IMR-90 (cell line): ENCODE measurements around the gene FLYWCH1. TPM values are rescaled to one million over a fixed set of nuclear protein-coding genes. Genes with fewer than 3 reads are reported as not detected.

Experiments
- ATAC-seq: fragments of 200-7000 bp; cut with Tn5 transposase; 2 replicates; pipeline ENCODE4 v1.9.1; 2020; ENCODE audit warnings: low read depth, mild to moderate bottlenecking, moderate library complexity
- BruUV-seq: library from RNA; stranded (reverse); fragments of 400-500 nt; replicated peaks from 2 replicates; lab custom pipeline; 2021; lab: Mats Ljungman, UMichigan
- CTCF ChIA-PET: fragments of 300-600 bp; formaldehyde crosslinking; extraction: SDS; loops from one replicate; lab custom pipeline; 2021; ENCODE audit warnings: antibody characterized with exemption; lab: Yijun Ruan, JAX
- POLR2A ChIA-PET: fragments of 300-600 bp; sonication (Branson Sonifier 250); formaldehyde crosslinking; loops from one replicate; lab custom pipeline; 2022; ENCODE audit warnings: antibody characterized with exemption; ENCODE audit not compliant: unreplicated experiment; lab: Charles Lee
- DNase-seq: peaks from one replicate; pipeline ENCODE4 v3.0.0; 2013
- H2AFZ ChIP-seq: replicated peaks from 2 replicates; pipeline ENCODE3; 2013; ENCODE audit warnings: low read length, mild to moderate bottlenecking; ENCODE audit not compliant: poor library complexity
- H2AK5ac ChIP-seq: 2 replicates; pipeline ENCODE4 v1.6.1; 2013; ENCODE audit warnings: low read depth, low read length, inconsistent platforms
- H2AK9ac ChIP-seq: replicated peaks from 2 replicates; pipeline ENCODE3; 2013; ENCODE audit warnings: mild to moderate bottlenecking, low read depth, low read length, moderate library complexity; ENCODE audit not compliant: poor library complexity
- H2BK120ac ChIP-seq: 2 replicates; pipeline ENCODE4 v1.6.1; 2013; ENCODE audit warnings: low read depth, low read length, inconsistent platforms
- H2BK15ac ChIP-seq: 3 replicates; pipeline ENCODE4 v1.6.1; 2013; ENCODE audit warnings: low read depth, low read length, inconsistent platforms
- H2BK20ac ChIP-seq: 2 replicates; pipeline ENCODE4 v1.6.1; 2013; ENCODE audit warnings: low read depth, mild to moderate bottlenecking, inconsistent platforms, low read length, moderate library complexity
- H2BK5ac ChIP-seq: 2 replicates; pipeline ENCODE4 v1.6.1; 2013; ENCODE audit warnings: mild to moderate bottlenecking, low read depth, low read length, inconsistent platforms; ENCODE audit not compliant: poor library complexity, severe bottlenecking
- H3K14ac ChIP-seq: replicated peaks from 2 replicates; pipeline ENCODE4 v1.6.1; 2013; ENCODE audit warnings: low read depth, low read length, inconsistent platforms
- H3K18ac ChIP-seq: 2 replicates; pipeline ENCODE4 v1.6.1; 2013; ENCODE audit warnings: low read depth, low read length, control low read depth
- H3K23ac ChIP-seq: 2 replicates; pipeline ENCODE4 v1.6.1; 2013; ENCODE audit warnings: low read depth, low read length, inconsistent platforms
- H3K27ac ChIP-seq: 2 replicates; pipeline ENCODE4 v1.5.1; 2013; ENCODE audit warnings: mild to moderate bottlenecking, control low read depth, low read length; ENCODE audit not compliant: insufficient read depth
- H3K27me3 ChIP-seq: 2 replicates; pipeline ENCODE4 v1.6.1; 2013; ENCODE audit warnings: low read length; ENCODE audit not compliant: control insufficient read depth, insufficient read depth
- H3K36me3 ChIP-seq: 2 replicates; pipeline ENCODE4 v1.6.1; 2013; ENCODE audit warnings: low read length, mixed read lengths; ENCODE audit not compliant: control insufficient read depth, insufficient read depth
- H3K4ac ChIP-seq: 2 replicates; pipeline ENCODE4 v1.6.1; 2013; ENCODE audit warnings: low read depth, low read length, inconsistent platforms
- H3K4me1 ChIP-seq: 2 replicates; pipeline ENCODE4 v1.6.1; 2013; ENCODE audit warnings: low read length, mixed read lengths; ENCODE audit not compliant: control insufficient read depth, insufficient read depth
- H3K4me2 ChIP-seq: 2 replicates; pipeline ENCODE4 v1.6.1; 2013; ENCODE audit warnings: low read depth, mild to moderate bottlenecking, control low read depth, low read length, moderate library complexity
- H3K4me3 ChIP-seq: 2 replicates; pipeline ENCODE4 v1.5.1; 2013; ENCODE audit warnings: low read depth, mild to moderate bottlenecking, control low read depth, low read length, moderate library complexity; ENCODE audit not compliant: insufficient read depth
- H3K56ac ChIP-seq: 2 replicates; pipeline ENCODE4 v1.6.1; 2013; ENCODE audit warnings: low read length, inconsistent platforms; ENCODE audit not compliant: insufficient read depth; ENCODE audit errors: extremely low read depth
- H3K79me1 ChIP-seq, 2 experiments: 2 replicates each; pipeline ENCODE4 v1.6.1; 2013; ENCODE audit warnings: low read length in 2 of 2, inconsistent platforms in 1 of 2, low read depth in 1 of 2
- H3K9ac ChIP-seq: 2 replicates; pipeline ENCODE4 v1.6.1; 2013; ENCODE audit warnings: low read depth, low read length, control low read depth
- H3K9me1 ChIP-seq: 2 replicates; pipeline ENCODE4 v1.6.1; 2013; ENCODE audit warnings: low read length, inconsistent platforms; ENCODE audit not compliant: insufficient read depth
- H3K9me3 ChIP-seq: 2 replicates; pipeline ENCODE4 v1.6.1; 2013; ENCODE audit warnings: low read length; ENCODE audit not compliant: control insufficient read depth, insufficient read depth
- H4K20me1 ChIP-seq: 2 replicates; pipeline ENCODE4 v1.6.1; 2013; ENCODE audit warnings: low read length, inconsistent platforms; ENCODE audit not compliant: insufficient read depth
- H4K5ac ChIP-seq: 2 replicates; pipeline ENCODE4 v1.6.1; 2013; ENCODE audit warnings: mild to moderate bottlenecking, low read depth, low read length, control low read depth
- H4K8ac ChIP-seq, 2 experiments: 2 replicates each; pipeline ENCODE4 v1.6.1; 2013; ENCODE audit warnings: low read depth in 2 of 2, low read length in 2 of 2, control low read depth in 1 of 2, inconsistent platforms in 1 of 2
- H4K91ac ChIP-seq: 2 replicates; pipeline ENCODE4 v1.6.1; 2013; ENCODE audit warnings: low read depth, low read length, inconsistent platforms; ENCODE audit not compliant: insufficient read depth
- CEBPB ChIP-seq: IDR thresholded peaks from 2 replicates; pipeline ENCODE4 v1.6.1; 2012; ENCODE audit warnings: low read depth, low read length, improper control_type of control experiment
- CHD1 ChIP-seq: IDR thresholded peaks from 2 replicates; pipeline ENCODE4 v1.6.1; 2012; ENCODE audit warnings: low read depth, low read length, improper control_type of control experiment
- CTCF ChIP-seq: conservative IDR thresholded peaks from 2 replicates; pipeline ENCODE4 v1.5.1; 2012; ENCODE audit warnings: mild to moderate bottlenecking, low read depth, low read length, improper control_type of control experiment
- ELK1 ChIP-seq: fragments of 150-350 bp; IDR thresholded peaks from 2 replicates; pipeline ENCODE4 v1.6.1; 2016; ENCODE audit warnings: low read depth, mild to moderate bottlenecking, low read length, moderate library complexity, borderline replicate concordance
- FOS ChIP-seq: fragments of 150-350 bp; IDR thresholded peaks from 2 replicates; pipeline ENCODE4 v1.6.1; 2016; ENCODE audit warnings: low read depth, low read length
- MAZ ChIP-seq: IDR thresholded peaks from 2 replicates; pipeline ENCODE4 v1.6.1; 2012; ENCODE audit warnings: low read depth, mild to moderate bottlenecking, low read length, improper control_type of control experiment, moderate library complexity, borderline replicate concordance
- MXI1 ChIP-seq: IDR thresholded peaks from 2 replicates; pipeline ENCODE4 v1.6.1; 2012; ENCODE audit warnings: low read depth, mild to moderate bottlenecking, low read length, moderate library complexity, borderline replicate concordance
- RCOR1 ChIP-seq: IDR thresholded peaks from 2 replicates; pipeline ENCODE4 v1.6.1; 2012; ENCODE audit warnings: mild to moderate bottlenecking, low read length, improper control_type of control experiment; ENCODE audit not compliant: insufficient replicate concordance
- RFX5 ChIP-seq: IDR thresholded peaks from 2 replicates; pipeline ENCODE4 v1.8.0; 2012; ENCODE audit warnings: low read depth, mild to moderate bottlenecking, low read length, moderate library complexity
- WGBS, 2 experiments: methylation state at CpG; one replicate each; pipeline versions ENCODE4 v1.1.5 to v1.1.7; 2013; ENCODE audit warnings: missing lambda C conversion rate in 2 of 2; ENCODE audit not compliant: insufficient read length in 1 of 2; ENCODE audit errors: extremely low coverage in 2 of 2; 5-methylcytosine and 5-hydroxymethylcytosine counted together
- dilution Hi-C: fragments of 300-500 bp; cut with HindIII; formaldehyde crosslinking; loops from one replicate; pipeline ENCODE4 v1.14.3; 2018; ENCODE audit warnings: low sequenced_read_pairs; ENCODE audit not compliant: unreplicated experiment
- in situ Hi-C: fragments of 300-500 bp; cut with MboI; formaldehyde crosslinking; loops from 3 replicates; pipeline ENCODE4 v1.14.3; 2019; ENCODE audit warnings: low sequenced_read_pairs, inconsistent platforms, mixed read lengths
- intact Hi-C: fragments of 100-400 bp; cut with micrococcal nuclease; formaldehyde crosslinking; loops from 2 replicates; pipeline ENCODE4 v1.10.0; 2022
- polyA plus RNA-seq, 3 experiments: library from polyadenylated mRNA; depleted of rRNA; stranded (reverse); fragments of >200 nt; gene quantifications; 2 replicates each; pipeline ENCODE4 v1.2.3, GENCODE V29; 2012; ENCODE audit warnings: low replicate concordance in 1 of 3
- total RNA-seq: library from RNA; depleted of rRNA; stranded (reverse); fragments of >200 nt; gene quantifications from 2 replicates; pipeline ENCODE4 v1.2.3, GENCODE V29; 2012

FLYWCH1 gene
- total and polyA plus RNA-seq, 2 of the 4 experiments (the other 2 are of a cell fraction): 14.3 to 25.2 TPM

GRCh38 chr16:2987833-2988232 lies 76.1 kb downstream of the FLYWCH1 start:
- DNase-seq (no peak), ATAC-seq (no peak)
- Histone ChIP-seq H3K36me3 (no peaks in the 10 kb centered on the region), H3K27me3 (peaks cover 21% of the 10 kb centered on the region), H4K20me1 (no peaks in the 10 kb centered on the region), H2BK120ac (no peak overlapping the region), H3K18ac (no peak overlapping the region), H3K4ac (no peak overlapping the region), H4K5ac (no peak overlapping the region), H3K9me1 (no peaks in the 10 kb centered on the region), H3K9ac (no peak overlapping the region), H3K14ac (no peak overlapping the region), H3K4me3 (no peak overlapping the region), H3K27ac (no peak overlapping the region), H2BK15ac (no peak overlapping the region), H2AK9ac (no peak overlapping the region), H3K56ac (no peak overlapping the region), H3K79me1 (no peaks in the 10 kb centered on the region), H2AK5ac (no peak overlapping the region), H3K23ac (no peak overlapping the region), H2BK20ac (no peak overlapping the region), H3K4me1 (peaks cover 2% of the 10 kb centered on the region; the same call in 1 of the 2 replicates), H4K8ac (no peak overlapping the region), H3K4me2 (no peak overlapping the region), H2BK5ac (no peak overlapping the region), H3K9me3 (no peaks in the 10 kb centered on the region), H4K91ac (no peak overlapping the region), H2AFZ (no peak overlapping the region)
- POLR2A ChIA-PET: no interaction called here
- TF ChIP-seq RCOR1 (no peak), ELK1 (no peak), MAZ (no peak), CEBPB (no peak), FOS (no peak), MXI1 (no peak), CHD1 (no peak), RFX5 (no peak), CTCF (no peak)
- dilution Hi-C loops (no loop called here), intact Hi-C loops (no loop called here), in situ Hi-C loops (no loop called here)
- no TSS peak for BruUV-seq
- 0% methylated on average over 1 of the region's 8 CpGs; no CpG with 5 or more reads in 1 of the 2 experiments for WGBS, 2 experiments
- CTCF ChIA-PET: no interaction called here
